Endodermal cell (in vitro differentiated cells): ENCODE data around the gene ERFE. TPM values are rescaled to one million over a fixed set of nuclear protein-coding genes. Genes with fewer than 3 reads are reported as not detected.

Experiments
- DNase-seq: peaks from one replicate; pipeline ENCODE4 v3.0.0-alpha.2; 2017
- H3K27ac ChIP-seq: 2 replicates; pipeline ENCODE4 v1.5.1; 2013; ENCODE audit warnings: mild to moderate bottlenecking, low read depth, low read length, moderate library complexity
- H3K27me3 ChIP-seq: 2 replicates; pipeline ENCODE4 v1.6.1; 2013; ENCODE audit warnings: mild to moderate bottlenecking, low read length, moderate library complexity; ENCODE audit not compliant: insufficient read depth, control insufficient read depth, poor library complexity, severe bottlenecking
- H3K36me3 ChIP-seq: 2 replicates; pipeline ENCODE4 v1.7.0; 2013; ENCODE audit warnings: mild to moderate bottlenecking, low read length, moderate library complexity; ENCODE audit not compliant: control insufficient read depth, insufficient read depth
- H3K4me1 ChIP-seq: one replicate; pipeline ENCODE4 v1.7.0; 2013; ENCODE audit warnings: low read length; ENCODE audit not compliant: control insufficient read depth, insufficient read depth
- H3K4me3 ChIP-seq: 2 replicates; pipeline ENCODE4 v1.5.1; 2013; ENCODE audit warnings: mild to moderate bottlenecking, low read length, moderate library complexity
- H3K9ac ChIP-seq: 2 replicates; pipeline ENCODE4 v1.6.1; 2013; ENCODE audit warnings: mild to moderate bottlenecking, low read length, moderate library complexity; ENCODE audit not compliant: poor library complexity, severe bottlenecking; ENCODE audit errors: extremely low read depth
- H3K9me3 ChIP-seq: 2 replicates; pipeline ENCODE4 v1.6.1; 2013; ENCODE audit warnings: mild to moderate bottlenecking, low read length, moderate library complexity; ENCODE audit not compliant: control insufficient read depth
- H3K27ac Mint-ChIP-seq: 2 replicates; pipeline ENCODE4 v1.8.0; 2020; ENCODE audit warnings: mixed read lengths
- H3K27me3 Mint-ChIP-seq: 2 replicates; pipeline ENCODE4 v1.8.0; 2021; ENCODE audit warnings: mild to moderate bottlenecking, mixed read lengths; ENCODE audit not compliant: insufficient read depth
- H3K36me3 Mint-ChIP-seq: 2 replicates; pipeline ENCODE4 v1.8.0; 2020; ENCODE audit warnings: low read depth, mixed read lengths
- H3K4me1 Mint-ChIP-seq: 2 replicates; pipeline ENCODE4 v1.8.0; 2020; ENCODE audit warnings: mixed read lengths
- H3K4me3 Mint-ChIP-seq: 2 replicates; pipeline ENCODE4 v1.8.0; 2020; ENCODE audit warnings: mild to moderate bottlenecking, moderate library complexity, mixed read lengths
- H3K9me3 Mint-ChIP-seq: 2 replicates; pipeline ENCODE4 v1.8.0; 2020; ENCODE audit warnings: mild to moderate bottlenecking, mixed read lengths
- CTCF ChIP-seq: fragments of 200-600 bp; sonication (generic); conservative IDR thresholded peaks from 2 replicates; pipeline ENCODE4 v1.5.0; 2021; ENCODE audit warnings: antibody characterized with exemption, mild to moderate bottlenecking
- WGBS, 2 experiments: methylation state at CpG; one replicate each; pipeline versions ENCODE4 v1.1.5 to v1.1.7; 2013; ENCODE audit warnings: missing lambda C conversion rate in 2 of 2, mixed read lengths in 1 of 2; ENCODE audit not compliant: insufficient coverage in 1 of 2, insufficient read length in 1 of 2; 5-methylcytosine and 5-hydroxymethylcytosine counted together
- total RNA-seq, 2 donors: library from RNA; stranded (reverse); fragmentation: NEBNext Ultra II Directional in 1 of 2; extraction: Animal tissue kit (Norgen Biotek cat#: 25700) in 1 of 2; gene quantifications; 2 replicates in 1 of 2; 3 replicates in 1 of 2; pipeline ENCODE4 v1.2.1, GENCODE V29; 2021

ERFE gene
- total RNA-seq, 2 donors from 2014 or later: 0.48 to 1.6 TPM

- no peak for DNase-seq
- Histone ChIP-seq H3K9ac (no peak overlapping the region), H3K36me3 (peaks cover 91% of the 10 kb centered on the region), H3K27ac (peak overlapping the region; percentile 58), H3K9me3 (no peaks in the 10 kb centered on the region), H3K27me3 (no peaks in the 10 kb centered on the region), H3K4me3 (no peak overlapping the region), H3K4me1 (no peaks in the 10 kb centered on the region)
- Mint-ChIP-seq H3K36me3 (peaks cover 88% of the 10 kb centered on the region), H3K27ac (no peak overlapping the region), H3K9me3 (no peaks in the 10 kb centered on the region), H3K4me3 (no peak overlapping the region), H3K27me3 (no peaks in the 10 kb centered on the region), H3K4me1 (no peaks in the 10 kb centered on the region)
- TF ChIP-seq CTCF: no peak
- 95 to 96% methylated on average over 10 to 17 of the region's 17 CpGs for WGBS, 2 experiments
Measured at GRCh38 chr2:238187618-238188548, 29.1 kb downstream of the ERFE start.

- Mint-ChIP-seq H3K4me3 (no peak overlapping the region), H3K36me3 (peaks cover 76% of the 10 kb centered on the region)
Measured at GRCh38 chr2:238190445-238190844, 31.7 kb downstream of the ERFE start.

More at GRCh38 chr2:238190445-238190844, 31.7 kb downstream of the ERFE start:
- Mint-ChIP-seq H3K4me1 (no peaks in the 10 kb centered on the region), H3K27ac (no peak overlapping the region), H3K27me3 (no peaks in the 10 kb centered on the region), H3K9me3 (no peaks in the 10 kb centered on the region)
- no peak overlapping the region for H3K9ac ChIP-seq
- no peak overlapping the region for H3K4me3 ChIP-seq
- no peaks in the 10 kb centered on the region for H3K27me3 ChIP-seq
- TF ChIP-seq CTCF: no peak
- DNase-seq: no peak
- peaks cover 84% of the 10 kb centered on the region for H3K36me3 ChIP-seq
- H3K27ac ChIP-seq: no peak overlapping the region
- no peaks in the 10 kb centered on the region for H3K9me3 ChIP-seq
- WGBS, 2 experiments: 89 to 97% methylated on average over 2 of the region's 2 CpGs
- no peaks in the 10 kb centered on the region for H3K4me1 ChIP-seq
